Testis (tissue), 2 donors: ENCODE data around the gene PLCL1.

Experiments
- POLR2A ChIP-seq: fragments of 450-650 bp; IDR thresholded peaks from one replicate; pipeline ENCODE4 v1.6.1; 2017; ENCODE audit warnings: antibody characterized with exemption, mild to moderate bottlenecking, moderate library complexity
- TF ChIP-seq, protein P1 (sequence below), 3 experiments: fragments of 450-650 bp in 2 of 3; fragments of 200-600 bp in 1 of 3; sonication (generic) in 1 of 3; IDR thresholded peaks; one replicate each; pipeline ENCODE4 v1.5.1; 2016 to 2019; ENCODE audit warnings: antibody characterized with exemption in 3 of 3, mild to moderate bottlenecking in 2 of 3, moderate library complexity in 1 of 3

DNA sequence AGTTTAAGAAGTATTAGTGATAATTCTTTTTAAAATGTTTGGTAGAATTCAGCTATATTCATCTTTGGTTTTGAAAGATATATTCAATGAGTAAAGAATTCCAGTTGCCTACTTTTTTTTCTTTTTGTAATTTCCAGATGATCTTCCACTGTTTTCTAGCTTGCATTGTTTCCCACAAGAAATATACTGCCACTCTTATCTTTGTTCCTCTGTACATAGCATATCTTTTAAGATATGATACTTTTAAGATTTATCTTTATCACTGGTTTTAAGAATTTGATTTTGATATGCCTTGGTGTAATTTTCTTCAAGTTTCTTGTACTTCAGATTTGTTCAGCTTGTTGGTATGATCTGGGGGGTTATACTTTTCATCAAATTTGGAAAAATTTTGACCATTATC, 374.4 kb downstream of the PLCL1 start:
- TF ChIP-seq, protein P1, sequence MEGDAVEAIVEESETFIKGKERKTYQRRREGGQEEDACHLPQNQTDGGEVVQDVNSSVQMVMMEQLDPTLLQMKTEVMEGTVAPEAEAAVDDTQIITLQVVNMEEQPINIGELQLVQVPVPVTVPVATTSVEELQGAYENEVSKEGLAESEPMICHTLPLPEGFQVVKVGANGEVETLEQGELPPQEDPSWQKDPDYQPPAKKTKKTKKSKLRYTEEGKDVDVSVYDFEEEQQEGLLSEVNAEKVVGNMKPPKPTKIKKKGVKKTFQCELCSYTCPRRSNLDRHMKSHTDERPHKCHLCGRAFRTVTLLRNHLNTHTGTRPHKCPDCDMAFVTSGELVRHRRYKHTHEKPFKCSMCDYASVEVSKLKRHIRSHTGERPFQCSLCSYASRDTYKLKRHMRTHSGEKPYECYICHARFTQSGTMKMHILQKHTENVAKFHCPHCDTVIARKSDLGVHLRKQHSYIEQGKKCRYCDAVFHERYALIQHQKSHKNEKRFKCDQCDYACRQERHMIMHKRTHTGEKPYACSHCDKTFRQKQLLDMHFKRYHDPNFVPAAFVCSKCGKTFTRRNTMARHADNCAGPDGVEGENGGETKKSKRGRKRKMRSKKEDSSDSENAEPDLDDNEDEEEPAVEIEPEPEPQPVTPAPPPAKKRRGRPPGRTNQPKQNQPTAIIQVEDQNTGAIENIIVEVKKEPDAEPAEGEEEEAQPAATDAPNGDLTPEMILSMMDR (IDR thresholded peaks at IDR 0.05): no peak
- no peak for TF ChIP-seq POLR2A
